HepG2 (cell line): Measurements from ENCODE around the gene IL27RA. TPM values are rescaled to one million over a fixed set of nuclear protein-coding genes. Genes with fewer than 3 reads are reported as not detected.
A peak's percentile ranks its signal among the peaks of the same experiment; 100 is the strongest.

Experiments
- ADNP ChIP-seq: sonication (generic); formaldehyde crosslinking; IDR thresholded peaks from 2 replicates; pipeline ENCODE4 v1.4.0; 2020; ENCODE audit warnings: missing genetic modification reagents
- MEIS2 ChIP-seq: sonication (generic); formaldehyde crosslinking; IDR thresholded peaks from 2 replicates; pipeline ENCODE4 v1.9.0; 2021; ENCODE audit warnings: mild to moderate bottlenecking, missing genetic modification reagents
- PRDM10 ChIP-seq: sonication (generic); formaldehyde crosslinking; IDR thresholded peaks from 2 replicates; pipeline ENCODE4 v1.4.0; 2020; ENCODE audit warnings: low read depth, missing genetic modification reagents
- RXRA ChIP-seq: sonication (generic); formaldehyde crosslinking; IDR thresholded peaks from 2 replicates; pipeline ENCODE4 v1.5.1; 2020; ENCODE audit warnings: missing genetic modification reagents
- SMYD3 ChIP-seq: sonication (generic); formaldehyde crosslinking; IDR thresholded peaks from 2 replicates; pipeline ENCODE4 v1.8.1; 2023; ENCODE audit warnings: mild to moderate bottlenecking, missing genetic modification reagents
- ZBTB4 ChIP-seq: sonication (generic); formaldehyde crosslinking; IDR thresholded peaks from 2 replicates; pipeline ENCODE4 v1.4.0; 2020; ENCODE audit warnings: missing genetic modification reagents, mild to moderate bottlenecking, borderline replicate concordance
- ZKSCAN1 ChIP-seq: fragments of 150-350 bp; IDR thresholded peaks from 2 replicates; pipeline ENCODE4 v1.6.1; 2014; ENCODE audit warnings: low read length
- ZNF138 ChIP-seq: sonication (generic); formaldehyde crosslinking; IDR thresholded peaks from 2 replicates; pipeline ENCODE4 v1.5.0; 2020; ENCODE audit warnings: mild to moderate bottlenecking, low read depth, missing genetic modification reagents
- ZNF224 ChIP-seq: sonication (generic); formaldehyde crosslinking; IDR thresholded peaks from 2 replicates; pipeline ENCODE4 v1.5.0; 2020; ENCODE audit warnings: mild to moderate bottlenecking, missing genetic modification reagents
- ZNF326 ChIP-seq: sonication (generic); formaldehyde crosslinking; IDR thresholded peaks from 2 replicates; pipeline ENCODE4 v1.4.0; 2020; ENCODE audit warnings: missing genetic modification reagents, borderline replicate concordance
- ZNF460 ChIP-seq: sonication (generic); formaldehyde crosslinking; IDR thresholded peaks from 2 replicates; pipeline ENCODE4 v1.5.1; 2020; ENCODE audit warnings: missing genetic modification reagents, mild to moderate bottlenecking, borderline replicate concordance
- ZNF572 ChIP-seq: sonication (generic); formaldehyde crosslinking; IDR thresholded peaks from 2 replicates; pipeline ENCODE4 v1.5.1; 2020; ENCODE audit warnings: mild to moderate bottlenecking, missing genetic modification reagents
- ZNF616 ChIP-seq: sonication (generic); formaldehyde crosslinking; IDR thresholded peaks from 2 replicates; pipeline ENCODE4 v1.5.0; 2020; ENCODE audit warnings: low read depth, mild to moderate bottlenecking, missing genetic modification reagents
- ZNF619 ChIP-seq: sonication (generic); formaldehyde crosslinking; IDR thresholded peaks from 2 replicates; pipeline ENCODE4 v1.4.0; 2020; ENCODE audit warnings: mild to moderate bottlenecking, missing genetic modification reagents
- ZNF644 ChIP-seq: IDR thresholded peaks from 2 replicates; pipeline ENCODE4 v1.6.1; 2016; ENCODE audit warnings: low read depth
- polyA plus RNA-seq, 8 experiments: library from polyadenylated mRNA; depleted of rRNA in 3 of 8; stranded (reverse) in 7 of 8; unstranded in 1 of 8; fragments of >200 nt; fragmentation: Illumina TruSeq in 4 of 8; extraction: Trizol in 4 of 8; gene quantifications; 2 replicates each; pipeline versions ENCODE4 v1.2.1 to v1.2.3, GENCODE V29; 2011 to 2016; ENCODE audit warnings: low read depth in 4 of 8, missing spikeins in 1 of 8, mixed read lengths in 1 of 8; ENCODE audit not compliant: insufficient read depth in 1 of 8
- total RNA-seq, 5 experiments: library from RNA; depleted of rRNA; stranded (reverse); fragments of >200 nt; fragmentation: Illumina TruSeq; extraction: Trizol; gene quantifications; 2 replicates each; pipeline ENCODE4 v1.2.3, GENCODE V29; 2016; ENCODE audit warnings: low read depth in 1 of 5
- TF ChIP-seq, protein P1 (sequence below): sonication (generic); formaldehyde crosslinking; IDR thresholded peaks from 2 replicates; pipeline ENCODE4 v1.5.0; 2020; ENCODE audit warnings: missing genetic modification reagents
- TF ChIP-seq, protein P2 (sequence below): sonication (generic); formaldehyde crosslinking; IDR thresholded peaks from 2 replicates; pipeline ENCODE4 v1.4.0; 2020; ENCODE audit warnings: missing genetic modification reagents, borderline replicate concordance

The IL27RA gene
- total and polyA plus RNA-seq, 2 of the 13 experiments (the other 11 are each of a cell fraction or from before 2014, with no cell fraction given): 3.5 to 8.1 TPM

DNA sequence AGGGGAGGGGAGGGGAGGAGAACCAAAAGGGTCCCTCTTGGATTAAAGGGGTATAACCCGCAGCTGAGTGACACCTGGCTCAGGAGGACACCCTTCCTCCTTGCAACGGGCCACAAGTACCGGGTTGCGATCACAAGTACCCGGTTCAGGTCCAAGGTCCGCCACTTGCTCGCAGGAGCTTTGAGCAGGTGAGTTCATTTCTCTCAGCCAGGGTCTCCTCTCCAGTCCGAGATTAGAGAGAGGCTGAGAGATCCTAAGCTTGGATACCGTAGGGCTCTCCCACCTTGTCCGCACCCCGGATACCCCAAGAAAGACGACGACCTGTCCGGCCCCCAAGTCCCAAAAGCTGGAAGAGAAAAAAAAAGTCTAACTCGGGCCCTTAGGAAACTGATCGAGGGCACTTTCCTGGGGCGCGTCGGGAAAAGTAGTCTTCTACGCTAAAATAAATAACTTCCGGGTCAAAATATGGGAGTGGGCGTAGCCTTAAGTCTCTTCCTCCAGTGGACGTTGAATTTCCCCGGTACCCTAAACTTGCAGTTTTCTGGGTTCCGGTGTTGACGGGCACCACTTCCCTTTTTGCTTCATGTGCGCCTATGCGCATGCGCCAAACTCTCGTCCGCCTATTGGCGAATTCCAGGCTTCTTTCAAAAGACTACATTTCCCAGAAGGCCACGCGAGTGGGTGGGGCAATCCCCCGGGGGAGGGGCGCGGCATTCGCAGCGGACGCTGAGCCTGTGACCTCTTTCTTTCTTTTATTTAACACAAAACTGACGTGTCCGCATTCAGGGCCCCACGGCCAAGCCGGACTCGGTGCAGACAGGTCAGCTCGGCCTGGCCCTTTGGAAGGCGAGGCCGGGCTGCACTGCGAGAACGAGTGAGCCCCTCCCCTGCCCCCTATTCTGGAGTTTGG is 49.6 kb downstream of the IL27RA start (continued):
- TF ChIP-seq SMYD3 (no peak), ZKSCAN1 (no peak), ZNF619 (no peak), ZNF138 (CRISPR knock-in tag) (no peak), ZNF616 (CRISPR knock-in tag) (no peak), ZNF460 (CRISPR knock-in tag) (no peak), RXRA (CRISPR knock-in tag) (peak; percentile 46; the same call in 1 of the 2 replicates), ZNF572 (CRISPR knock-in tag) (no peak), MEIS2 (CRISPR knock-in tag) (peak; percentile 54), ZNF644 (CRISPR knock-in tag) (no peak), ZBTB4 (CRISPR knock-in tag) (no peak), PRDM10 (peak; percentile 66), ADNP (CRISPR knock-in tag) (no peak), ZNF326 (CRISPR knock-in tag) (peak; percentile 63; the same call in 1 of the 2 replicates), ZNF224 (CRISPR knock-in tag) (no peak)
- TF ChIP-seq, protein P1, sequence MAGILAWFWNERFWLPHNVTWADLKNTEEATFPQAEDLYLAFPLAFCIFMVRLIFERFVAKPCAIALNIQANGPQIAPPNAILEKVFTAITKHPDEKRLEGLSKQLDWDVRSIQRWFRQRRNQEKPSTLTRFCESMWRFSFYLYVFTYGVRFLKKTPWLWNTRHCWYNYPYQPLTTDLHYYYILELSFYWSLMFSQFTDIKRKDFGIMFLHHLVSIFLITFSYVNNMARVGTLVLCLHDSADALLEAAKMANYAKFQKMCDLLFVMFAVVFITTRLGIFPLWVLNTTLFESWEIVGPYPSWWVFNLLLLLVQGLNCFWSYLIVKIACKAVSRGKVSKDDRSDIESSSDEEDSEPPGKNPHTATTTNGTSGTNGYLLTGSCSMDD (CRISPR knock-in tag): no peak
- TF ChIP-seq, protein P2, sequence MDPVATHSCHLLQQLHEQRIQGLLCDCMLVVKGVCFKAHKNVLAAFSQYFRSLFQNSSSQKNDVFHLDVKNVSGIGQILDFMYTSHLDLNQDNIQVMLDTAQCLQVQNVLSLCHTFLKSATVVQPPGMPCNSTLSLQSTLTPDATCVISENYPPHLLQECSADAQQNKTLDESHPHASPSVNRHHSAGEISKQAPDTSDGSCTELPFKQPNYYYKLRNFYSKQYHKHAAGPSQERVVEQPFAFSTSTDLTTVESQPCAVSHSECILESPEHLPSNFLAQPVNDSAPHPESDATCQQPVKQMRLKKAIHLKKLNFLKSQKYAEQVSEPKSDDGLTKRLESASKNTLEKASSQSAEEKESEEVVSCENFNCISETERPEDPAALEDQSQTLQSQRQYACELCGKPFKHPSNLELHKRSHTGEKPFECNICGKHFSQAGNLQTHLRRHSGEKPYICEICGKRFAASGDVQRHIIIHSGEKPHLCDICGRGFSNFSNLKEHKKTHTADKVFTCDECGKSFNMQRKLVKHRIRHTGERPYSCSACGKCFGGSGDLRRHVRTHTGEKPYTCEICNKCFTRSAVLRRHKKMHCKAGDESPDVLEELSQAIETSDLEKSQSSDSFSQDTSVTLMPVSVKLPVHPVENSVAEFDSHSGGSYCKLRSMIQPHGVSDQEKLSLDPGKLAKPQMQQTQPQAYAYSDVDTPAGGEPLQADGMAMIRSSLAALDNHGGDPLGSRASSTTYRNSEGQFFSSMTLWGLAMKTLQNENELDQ: no peak
